ENCODE results near the gene CLPTM1L.

The CLPTM1L gene

DNA sequence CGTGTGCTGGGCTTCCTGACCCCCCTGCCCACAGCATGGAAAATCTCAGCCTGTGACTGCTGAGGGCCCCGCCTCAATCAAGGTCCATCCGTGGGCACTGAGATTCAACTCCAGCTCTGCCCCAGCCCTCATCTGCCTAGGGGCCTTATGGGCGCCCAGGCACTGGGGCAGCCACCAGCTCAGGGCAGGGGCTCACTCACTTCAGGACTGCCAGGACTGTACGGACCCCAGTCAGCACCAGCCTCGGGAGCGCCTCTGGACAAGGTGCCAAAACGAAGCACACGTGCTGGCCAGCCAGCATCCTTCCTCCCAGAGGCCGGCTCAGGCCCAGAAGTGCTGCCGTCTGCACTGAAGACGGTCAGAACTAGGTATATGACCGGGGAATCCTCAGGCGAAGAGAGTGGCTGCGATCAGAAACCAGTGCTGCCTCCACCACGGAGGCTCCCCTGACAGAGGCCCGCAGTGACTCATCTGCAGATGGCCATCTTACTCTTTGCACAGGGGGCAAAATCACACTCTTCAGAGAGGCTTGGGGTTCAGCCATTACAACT lies 19.6 kb downstream of the CLPTM1L start:
- DNase-seq, result no peak

DNA sequence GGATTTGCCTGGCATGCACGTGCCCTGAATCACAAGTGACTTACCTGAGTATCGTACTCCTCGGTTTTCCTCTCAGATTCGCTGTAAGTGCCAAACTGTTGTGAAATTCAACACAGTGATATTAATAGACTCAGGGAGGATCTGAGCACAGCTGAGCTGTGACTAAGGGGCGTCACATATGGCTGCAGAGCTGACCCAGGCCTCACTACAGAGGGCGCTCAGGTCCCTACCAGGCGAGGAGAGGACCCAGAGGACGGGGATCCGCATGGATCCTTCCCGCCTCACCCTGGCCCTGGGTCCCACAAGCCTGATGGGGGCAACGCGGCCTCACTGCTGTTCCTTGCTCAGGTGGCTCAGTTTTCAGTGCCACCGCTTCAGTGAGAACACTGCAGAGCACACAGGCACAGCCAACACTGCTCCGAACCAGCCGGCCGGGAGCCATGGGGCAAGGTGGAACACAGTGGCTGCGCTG lies 20.1 kb downstream of the CLPTM1L start:
- DNase-seq, result no peak

DNA sequence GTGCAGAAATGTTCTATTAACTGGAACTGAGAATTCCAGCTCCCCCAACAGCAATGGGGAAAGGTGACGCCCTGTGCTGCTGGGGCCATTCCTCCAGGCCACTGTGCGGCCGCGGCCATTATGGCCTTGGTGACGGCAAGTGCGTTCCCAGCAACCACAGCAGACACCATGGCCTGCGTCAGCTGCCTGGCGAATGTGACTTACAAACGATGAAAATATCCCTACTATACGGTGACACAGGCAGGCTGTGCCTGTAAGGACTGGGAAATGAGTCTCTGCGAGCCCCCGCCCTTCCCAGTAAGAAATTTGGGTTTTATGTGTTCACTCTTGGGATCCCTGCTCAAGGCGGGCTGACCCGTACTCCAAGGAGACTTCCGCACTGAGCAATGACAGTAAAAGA lies 20.6 kb downstream of the CLPTM1L start:
- DNase-seq, result no peak

DNA sequence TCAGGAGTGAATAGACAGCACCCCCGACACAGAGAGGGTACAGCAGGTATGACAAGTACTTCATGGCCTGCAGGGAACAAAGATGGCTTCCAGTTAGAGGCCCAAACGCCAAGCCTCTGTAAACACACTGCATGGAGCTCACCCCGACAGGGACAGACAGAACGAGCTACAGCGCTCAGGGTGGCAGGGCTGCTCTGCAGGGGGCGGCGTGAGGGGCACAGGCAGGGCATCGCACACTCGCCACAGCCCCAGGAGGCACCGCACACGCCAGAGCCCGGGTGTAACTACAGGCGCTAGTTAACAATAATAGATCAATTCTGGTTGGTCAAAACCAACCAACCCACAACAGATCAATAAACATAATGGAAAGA lies 21.1 kb downstream of the CLPTM1L start:
- DNase-seq, result no peak

DNA sequence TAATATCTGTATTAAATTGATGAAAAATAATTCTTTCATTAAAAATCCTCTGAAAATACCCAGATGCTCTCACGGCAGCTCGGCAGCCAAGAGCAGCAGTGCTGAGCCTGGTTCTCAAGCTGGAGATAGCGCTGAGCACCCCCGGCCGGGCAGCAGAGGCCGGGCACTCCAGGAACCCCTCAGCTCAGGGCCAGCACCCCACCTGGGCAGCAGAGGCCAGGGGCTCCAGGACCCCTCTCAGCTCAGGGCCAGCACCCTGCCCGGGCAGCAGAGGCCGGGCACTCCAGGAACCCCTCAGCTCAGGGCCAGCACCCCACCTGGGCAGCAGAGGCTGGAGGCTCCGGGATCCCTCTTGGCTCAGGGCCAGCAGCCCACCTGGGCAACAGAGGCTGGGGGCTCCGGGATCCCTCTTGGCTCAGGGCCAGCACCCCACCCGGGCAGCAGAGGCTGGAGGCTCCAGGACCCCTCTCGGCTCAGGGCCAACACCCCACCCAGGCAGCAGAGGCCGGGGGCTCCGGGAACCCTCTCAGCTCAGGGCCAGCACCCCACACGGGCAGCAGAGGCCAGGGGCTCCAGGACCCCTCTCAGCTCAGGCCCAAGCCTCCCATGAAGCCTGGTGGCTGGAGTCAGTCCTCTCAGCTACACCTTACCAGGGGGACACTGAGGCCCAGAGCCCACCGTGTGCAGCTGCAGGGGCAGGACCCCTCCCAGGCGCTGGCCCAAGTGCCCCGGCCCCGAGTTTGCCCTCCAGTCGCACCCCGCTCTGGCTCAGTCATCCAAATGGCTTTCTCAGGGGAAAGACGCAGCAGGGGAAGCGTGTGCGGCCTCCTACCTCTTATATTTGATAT lies 21.7 kb downstream of the CLPTM1L start:
- no peak for DNase-seq

DNA sequence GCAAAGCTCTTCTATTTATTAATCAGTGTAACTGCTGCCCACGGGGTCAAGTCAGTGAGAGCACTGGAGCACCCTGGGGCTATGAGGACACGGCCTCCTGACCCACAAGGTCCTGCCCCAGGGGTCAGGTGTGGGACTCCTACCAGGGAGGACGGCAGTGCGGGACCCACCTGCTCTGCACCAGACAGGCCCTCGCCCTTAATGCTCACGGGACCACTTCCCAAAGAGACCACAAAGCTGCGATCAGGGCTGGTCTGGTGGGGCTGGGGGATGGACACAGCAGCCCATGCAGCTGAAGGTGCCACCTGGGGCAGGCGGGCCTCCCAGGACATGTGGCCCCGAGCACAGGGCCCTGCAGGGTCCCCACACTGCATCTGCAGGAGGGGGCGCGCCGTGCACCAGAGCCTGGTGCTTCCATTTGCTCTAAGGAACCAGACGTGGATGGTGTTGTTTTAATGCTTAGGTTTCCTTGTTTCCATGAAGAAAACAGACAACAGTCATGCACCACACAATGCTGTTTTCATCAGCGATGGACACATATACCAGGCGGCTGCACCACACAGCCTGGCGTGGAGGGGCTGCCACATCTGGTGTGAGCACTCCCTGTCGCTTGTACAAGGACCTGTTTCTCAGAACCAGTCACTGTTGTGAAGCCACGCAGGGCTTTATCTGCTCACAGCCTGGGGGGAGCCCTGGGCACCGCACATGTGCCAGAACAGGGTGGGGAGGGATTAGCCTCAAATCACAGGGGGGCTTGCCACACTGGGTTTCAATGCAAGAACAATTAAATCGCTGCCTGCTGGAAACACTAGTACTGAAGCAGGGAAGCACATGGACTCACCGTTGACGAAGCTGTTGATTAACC lies 22.6 kb downstream of the CLPTM1L start:
- DNase-seq, result no peak

DNA sequence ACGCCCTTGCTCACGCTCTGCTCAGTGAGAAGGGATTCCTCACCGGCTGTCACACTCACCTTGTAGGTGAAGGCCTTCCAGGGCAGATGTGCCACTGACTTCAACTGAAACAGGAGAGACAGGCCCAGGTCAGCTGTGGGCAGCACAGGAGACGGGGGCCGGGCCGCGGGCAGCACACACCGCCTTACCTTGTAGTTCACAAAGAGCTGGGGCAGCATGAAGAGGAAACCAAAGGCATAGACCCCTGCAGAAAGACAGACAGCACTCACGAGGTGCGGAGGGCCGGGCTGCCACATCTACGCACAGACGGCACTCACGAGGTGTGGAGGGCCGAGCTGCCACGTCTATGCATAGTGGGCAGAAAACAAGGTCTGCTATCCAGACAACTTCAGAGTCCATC lies 23.3 kb downstream of the CLPTM1L start:
- no peak for DNase-seq

DNA sequence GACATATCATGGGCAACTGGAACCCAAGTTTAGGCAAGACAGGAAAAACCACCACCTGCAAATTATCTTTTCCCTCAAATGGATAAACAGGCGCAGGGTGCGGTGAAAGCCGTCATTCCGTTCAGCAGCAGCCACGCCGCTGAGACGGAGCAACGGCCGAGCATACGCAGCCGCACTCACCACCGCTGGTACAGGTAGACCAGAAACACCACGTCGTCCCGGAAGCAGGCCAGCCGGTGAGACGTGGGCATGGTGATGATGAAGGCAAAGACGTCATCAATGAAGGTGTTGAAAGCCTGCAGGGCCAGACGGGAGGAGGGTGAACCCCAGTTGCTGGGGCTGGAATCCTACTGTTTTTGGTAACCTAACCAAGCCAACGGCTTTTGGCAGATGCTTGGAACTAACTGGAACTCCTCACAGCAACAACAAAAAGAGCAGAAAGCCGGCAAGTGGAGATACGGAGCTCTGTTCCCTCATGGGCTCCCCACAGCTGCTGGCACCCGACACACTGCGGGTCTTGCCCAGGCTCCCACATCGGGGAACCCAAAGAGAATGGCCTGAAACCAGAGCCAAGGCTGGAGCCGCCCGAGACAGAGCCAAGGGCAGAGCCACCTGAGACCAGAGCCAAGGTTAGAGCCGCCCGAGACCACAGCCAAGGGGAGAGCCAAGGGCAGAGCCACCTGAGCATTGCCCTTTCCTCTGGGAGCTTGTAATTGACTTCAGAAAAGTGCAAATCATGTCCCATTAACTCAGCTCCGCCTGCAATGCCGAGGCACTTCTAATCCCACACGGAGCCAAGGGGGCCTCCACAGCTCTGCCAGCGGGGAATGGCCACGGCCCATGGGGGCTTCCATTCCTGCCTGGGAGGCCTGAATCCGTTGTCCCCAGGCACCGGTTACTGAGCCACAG lies 24.2 kb downstream of the CLPTM1L start:
- no peak for DNase-seq

DNA sequence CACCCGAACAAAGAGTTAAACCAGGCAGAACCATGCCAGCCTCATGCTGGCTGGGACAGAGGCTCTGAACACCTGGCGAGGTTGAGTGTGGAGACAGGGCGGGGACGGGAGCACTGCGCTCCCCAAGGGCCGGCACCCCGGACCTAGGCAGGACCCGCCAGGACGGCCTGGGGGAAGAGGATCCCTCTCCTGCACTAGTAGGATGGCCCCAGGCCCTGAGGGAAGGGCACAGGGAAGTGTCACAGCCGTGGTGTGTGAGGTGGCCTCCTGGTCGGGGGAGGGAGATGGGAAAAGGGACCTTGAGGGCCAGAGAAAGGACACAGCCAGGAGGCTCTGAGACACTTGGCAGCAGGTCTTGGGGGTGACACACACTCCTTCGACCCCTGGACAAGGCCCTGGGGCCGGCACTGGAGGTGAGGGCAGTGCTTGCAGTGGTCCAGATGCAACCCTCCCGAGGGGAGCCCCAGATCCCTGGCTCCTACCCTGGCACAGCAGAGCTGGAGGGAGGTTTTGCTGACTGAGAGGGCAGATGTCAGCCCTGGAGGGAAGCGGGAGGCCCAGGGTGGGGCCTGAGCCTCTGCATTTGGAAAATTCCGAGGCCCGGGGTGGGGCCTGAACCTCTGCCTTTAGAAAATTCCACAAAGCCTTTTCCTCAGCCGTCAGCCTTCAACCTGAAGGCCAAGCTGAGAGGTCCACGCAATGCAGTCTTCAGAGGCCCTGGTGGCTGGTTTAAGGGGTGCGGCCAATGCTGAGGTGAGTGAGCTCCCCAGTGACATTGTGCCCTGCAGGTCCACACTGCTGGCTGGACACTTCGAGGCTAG lies 25.3 kb downstream of the CLPTM1L start:
- no peak for DNase-seq

DNA sequence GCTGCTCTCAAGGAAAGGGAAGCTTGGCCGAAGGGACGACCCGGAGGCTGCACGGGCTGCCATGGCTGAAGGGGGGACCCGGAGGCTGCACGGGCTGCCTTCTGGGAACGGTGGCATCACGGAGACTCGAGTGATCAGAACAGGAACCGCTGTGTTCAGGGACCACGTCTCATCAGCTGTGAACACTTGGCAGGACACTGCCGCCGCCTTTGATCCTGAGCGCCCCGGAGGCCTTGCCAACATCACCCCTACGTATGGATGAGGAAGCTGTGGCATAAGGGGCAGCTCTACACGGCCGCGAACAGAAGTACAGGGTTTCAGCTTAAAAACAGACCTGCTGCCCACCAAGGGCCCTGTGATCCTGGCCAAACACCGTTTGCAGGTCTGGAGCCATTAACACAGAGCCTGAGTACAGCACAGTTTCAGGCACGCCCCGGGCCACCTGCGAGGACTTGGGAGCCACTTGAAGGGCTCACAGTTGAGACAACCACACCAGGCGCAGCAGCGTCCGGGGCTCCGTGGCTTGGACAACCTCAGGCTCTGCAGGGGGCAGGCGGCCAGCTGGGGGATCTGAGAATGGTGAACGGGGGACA lies 26.1 kb downstream of the CLPTM1L start:
- DNase-seq, result no peak

DNA sequence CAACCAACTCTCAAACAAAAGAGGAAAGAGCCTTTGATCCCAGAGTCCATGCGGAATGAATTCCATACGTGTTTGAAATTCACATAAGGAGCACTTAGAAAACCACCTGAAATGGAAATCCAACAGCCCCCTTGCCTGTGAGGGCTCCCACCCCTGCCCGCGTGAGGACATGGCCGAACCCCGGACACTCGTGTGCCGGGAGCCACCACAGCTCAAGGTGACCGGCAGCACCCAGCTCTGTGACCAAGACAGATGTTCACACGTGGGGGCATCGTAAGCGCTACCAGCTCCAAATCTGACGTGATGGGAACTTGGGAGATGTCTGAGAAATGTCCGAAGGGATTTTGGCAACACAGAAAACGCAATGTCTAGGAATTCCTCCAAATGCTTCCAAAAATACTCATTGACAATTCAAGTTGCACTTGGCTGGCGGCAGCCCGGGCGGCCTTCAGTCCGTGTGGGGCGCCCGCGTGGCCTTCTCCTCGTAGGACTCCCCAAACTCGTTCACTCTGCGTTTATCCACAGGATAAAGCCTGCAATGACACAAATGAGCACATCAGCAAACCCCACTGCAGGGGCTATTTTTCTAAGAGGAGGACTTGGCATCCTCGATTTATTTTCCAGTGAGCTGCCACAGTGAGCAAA lies 26.9 kb downstream of the CLPTM1L start:
- no peak for DNase-seq

DNA sequence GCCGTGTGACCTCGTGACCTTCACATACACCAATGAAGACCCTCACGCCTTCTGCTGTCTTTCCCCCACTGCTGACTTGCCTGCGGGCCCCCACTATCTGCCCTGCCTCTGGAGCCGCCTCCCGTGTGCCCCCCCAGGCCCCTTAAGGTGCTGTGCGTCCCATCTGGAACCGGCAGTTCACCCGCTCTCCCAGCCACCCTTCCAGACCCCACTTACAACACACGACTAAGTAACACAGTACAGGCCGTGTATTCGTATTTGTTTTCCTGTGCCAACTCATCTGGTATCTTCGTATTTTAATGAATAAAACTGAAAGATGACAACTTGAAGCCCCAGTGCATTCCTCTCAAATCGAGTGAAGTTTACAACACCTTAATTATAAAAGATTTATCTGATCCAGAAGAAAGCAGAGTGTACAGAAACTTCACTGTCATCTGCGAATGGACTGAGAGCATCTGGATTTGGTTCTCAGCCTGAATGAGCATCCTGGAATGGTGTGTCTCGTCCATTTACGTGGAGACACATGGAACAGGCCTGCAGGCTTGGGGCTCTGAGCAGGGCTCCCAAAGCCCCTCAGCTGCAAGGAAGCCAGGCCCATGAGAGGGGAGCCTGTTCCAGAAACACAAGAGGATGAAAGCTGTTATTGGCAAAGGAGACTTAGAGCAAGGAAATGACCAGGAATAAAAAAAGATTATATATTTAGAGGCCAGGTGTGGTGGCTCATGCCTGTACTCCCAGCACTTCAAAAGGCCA lies 28.1 kb downstream of the CLPTM1L start:
- peak in 1 of 2 experiments; percentile 15 for DNase-seq

DNA sequence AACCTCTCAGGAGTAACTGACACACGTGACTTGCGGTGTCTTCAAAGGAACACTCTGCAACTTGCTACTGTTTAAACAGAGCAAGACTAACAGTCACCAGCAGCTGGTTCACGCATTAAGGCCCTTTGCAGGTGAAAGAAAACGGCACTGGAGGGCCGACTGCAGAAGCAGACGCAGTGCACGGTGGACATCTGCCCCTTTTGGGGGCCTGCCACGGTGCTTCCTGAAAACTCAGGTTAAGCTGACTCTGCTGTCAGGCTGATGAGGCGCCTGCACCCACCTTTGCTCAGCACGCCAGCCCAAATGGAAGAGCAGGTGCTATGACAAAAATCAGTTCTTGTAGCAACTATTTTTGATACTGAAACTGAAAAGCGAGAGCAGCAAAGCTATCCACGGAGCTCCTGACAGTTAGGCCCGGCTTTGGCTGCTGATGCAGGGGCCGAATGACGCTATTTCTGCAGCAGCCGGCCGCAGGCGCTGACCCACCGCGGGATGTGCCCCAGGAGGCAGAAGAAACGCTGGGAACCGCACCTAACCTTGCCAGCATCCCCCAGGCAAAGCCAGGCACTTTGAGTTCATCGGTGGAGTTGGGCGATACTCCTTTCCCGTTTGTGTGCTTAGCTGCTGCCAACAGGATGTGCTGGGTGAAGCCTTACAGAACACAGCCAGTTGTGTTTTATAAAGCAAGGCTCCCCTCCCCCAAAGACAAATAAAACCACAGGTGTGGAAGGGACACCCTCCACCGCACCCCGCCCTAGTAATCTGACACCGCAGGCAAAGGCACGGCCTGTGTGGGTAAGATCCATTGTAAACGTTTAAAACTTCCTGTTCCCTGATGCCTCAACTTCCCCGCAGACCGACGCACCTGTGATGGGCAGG lies 29.0 kb downstream of the CLPTM1L start:
- peak; percentile 97 to 99 for DNase-seq

DNA sequence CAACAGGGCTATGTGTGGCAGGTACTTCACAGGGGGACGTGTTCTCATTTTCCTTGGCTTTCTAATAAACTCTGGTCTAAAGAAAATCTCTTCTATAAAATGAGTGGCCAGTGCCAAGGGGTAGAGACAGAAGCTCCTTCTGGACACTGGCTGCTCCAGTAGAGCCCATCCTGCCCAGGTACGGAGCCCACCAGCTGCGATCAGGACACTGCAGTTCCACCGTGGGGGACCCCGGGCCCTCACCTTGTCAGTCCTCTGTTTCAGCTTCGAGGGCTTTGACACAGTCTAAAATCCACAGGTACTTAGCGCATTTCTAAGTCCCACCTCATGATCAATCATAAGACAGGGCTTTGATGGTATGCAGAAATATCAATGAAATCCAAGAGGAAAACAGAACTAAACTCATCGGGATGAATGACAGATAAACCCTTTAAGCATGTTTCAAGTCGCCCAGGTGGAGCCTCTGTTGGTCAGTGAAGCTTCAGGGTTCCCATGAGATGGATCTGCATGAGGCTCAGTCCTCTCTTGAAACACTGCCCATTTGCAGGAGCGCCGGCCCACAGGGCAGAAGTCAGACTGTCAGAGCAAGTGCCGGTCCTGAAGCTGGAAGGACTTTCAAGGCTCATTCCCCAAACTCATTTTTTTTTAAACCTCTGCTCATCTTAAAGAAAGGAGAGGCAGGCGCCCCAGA lies 29.7 kb downstream of the CLPTM1L start:
- DNase-seq, result no peak

DNA sequence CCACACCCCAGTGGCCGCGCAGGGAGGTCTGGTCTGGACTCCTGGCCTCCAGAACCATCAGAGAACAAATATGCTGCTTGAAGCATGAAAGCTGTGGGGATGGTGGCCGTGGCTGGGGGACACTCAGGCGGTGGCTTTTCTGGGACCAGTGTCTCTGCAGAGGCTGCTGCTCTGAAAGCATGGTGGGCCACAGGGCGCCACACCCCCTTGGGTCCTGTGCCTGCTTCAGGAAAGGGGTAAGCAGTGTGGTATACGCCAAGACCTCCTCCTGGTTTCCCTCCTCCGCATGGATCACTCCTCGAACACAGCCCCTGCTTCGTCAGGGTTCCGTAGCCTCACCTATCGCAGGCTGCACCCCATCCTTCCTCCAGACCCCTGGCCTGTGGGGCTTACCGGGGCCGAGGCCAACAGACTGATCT lies 30.3 kb downstream of the CLPTM1L start:
- no peak for DNase-seq

DNA sequence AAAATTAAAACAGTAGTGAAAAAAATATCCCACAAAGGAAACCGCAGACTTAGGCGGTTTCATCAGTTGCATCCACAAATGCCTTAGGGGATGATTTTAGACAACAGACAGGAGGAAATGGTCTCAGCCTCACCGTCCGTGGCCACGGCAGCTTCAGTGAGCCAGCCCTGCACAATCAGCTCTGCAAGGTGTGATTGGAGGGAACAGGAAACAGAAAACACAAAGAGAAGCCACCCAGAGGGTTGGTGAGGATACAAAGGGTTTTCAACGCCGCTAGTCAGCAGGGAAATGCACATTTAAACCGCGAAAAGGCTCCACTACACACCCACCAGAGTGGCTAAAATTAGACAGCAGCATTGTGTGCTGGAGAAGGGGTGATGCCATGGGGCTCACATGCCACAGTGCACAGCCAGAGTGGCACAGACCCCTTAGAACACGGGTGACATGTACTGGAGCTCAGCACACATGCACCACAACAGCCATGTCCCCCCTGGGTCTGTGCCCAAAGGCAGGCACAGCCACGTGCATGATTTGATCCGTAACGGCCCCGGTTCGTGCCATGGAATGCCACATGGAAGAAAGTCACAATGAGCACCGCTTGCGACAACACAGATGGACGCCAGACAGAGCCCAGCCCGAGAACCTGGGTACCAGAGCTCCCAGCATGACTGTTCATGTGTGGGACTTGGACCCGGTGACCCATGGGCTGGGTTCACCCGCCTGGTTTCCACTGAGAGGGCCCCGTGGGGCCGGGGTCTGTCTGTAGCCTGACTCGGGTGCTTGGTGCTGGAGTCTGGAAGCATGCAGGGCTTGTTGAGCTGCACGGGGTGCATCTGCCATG lies 31.7 kb downstream of the CLPTM1L start:
- DNase-seq, result peak in 1 of 2 experiments; percentile 14

DNA sequence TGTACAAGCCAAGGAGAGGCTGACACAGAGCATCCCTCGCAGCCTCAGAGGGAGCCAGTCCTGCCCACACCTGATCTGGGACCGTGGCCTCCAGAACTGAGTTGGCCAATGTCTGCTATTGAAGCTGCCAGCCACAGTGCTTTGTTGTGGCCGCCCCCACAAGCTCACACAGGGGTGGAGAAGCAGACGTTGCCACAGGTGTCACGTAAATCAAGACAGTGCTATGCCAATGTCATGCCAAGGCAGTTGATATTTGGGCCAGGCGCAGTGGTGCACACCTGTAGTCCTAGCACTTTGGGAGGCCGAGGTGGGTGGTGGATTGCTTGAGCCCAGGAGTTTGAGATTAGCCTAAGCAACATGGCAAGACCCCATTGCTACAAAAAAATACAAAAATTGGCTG lies 32.7 kb downstream of the CLPTM1L start:
- no peak for DNase-seq

Measured in NCI-H526 (cell line).